NCI-H2029 (cell line): ENCODE data around the gene OLFML2B.

ENCODE experiments used
- DNase-seq: peaks from one replicate; lab custom pipeline; 2025; lab: John Stamatoyannopoulos, UW

The OLFML2B gene

GRCh38 chr1:161978011-161978790, 45.5 kb downstream of the OLFML2B start:
- DNase-seq, result no peak

GRCh38 chr1:161973924-161974845, 49.5 kb downstream of the OLFML2B start:
- DNase-seq, result no peak

- DNase-seq, result no peak
Measured at GRCh38 chr1:161972828-161973227, 50.8 kb downstream of the OLFML2B start.

GRCh38 chr1:161970633-161971032, 53.0 kb downstream of the OLFML2B start:
- DNase-seq, result no peak

GRCh38 chr1:161970036-161970435, 53.6 kb downstream of the OLFML2B start:
- no peak for DNase-seq

GRCh38 chr1:161966067-161966466, 57.6 kb downstream of the OLFML2B start:
- no peak for DNase-seq

- no peak for DNase-seq
Measured at GRCh38 chr1:161962091-161962887, 61.4 kb downstream of the OLFML2B start.

GRCh38 chr1:161958425-161958824, 65.2 kb downstream of the OLFML2B start:
- no peak for DNase-seq

GRCh38 chr1:161956930-161957329, 66.7 kb downstream of the OLFML2B start:
- DNase-seq, result no peak

- DNase-seq, result no peak
Measured at GRCh38 chr1:161956097-161956496, 67.6 kb downstream of the OLFML2B start.

GRCh38 chr1:161955606-161956005, 68.1 kb downstream of the OLFML2B start:
- DNase-seq, result no peak

GRCh38 chr1:161954466-161954865, 69.2 kb downstream of the OLFML2B start:
- no peak for DNase-seq

GRCh38 chr1:161954050-161954449, 69.6 kb downstream of the OLFML2B start:
- DNase-seq, result peak; percentile 43

GRCh38 chr1:161953256-161953920, 70.3 kb downstream of the OLFML2B start:
- DNase-seq, result no peak

GRCh38 chr1:161952607-161953172, 71.0 kb downstream of the OLFML2B start:
- DNase-seq, result no peak

GRCh38 chr1:161951646-161952045, 72.0 kb downstream of the OLFML2B start:
- DNase-seq, result no peak

- no peak for DNase-seq
Measured at GRCh38 chr1:161950377-161950776, 73.3 kb downstream of the OLFML2B start.

GRCh38 chr1:161949548-161949947, 74.1 kb downstream of the OLFML2B start:
- DNase-seq, result no peak

- DNase-seq, result no peak
Measured at GRCh38 chr1:161948435-161948834, 75.2 kb downstream of the OLFML2B start.

- no peak for DNase-seq
Measured at GRCh38 chr1:161946071-161946987, 77.3 kb downstream of the OLFML2B start.
